GM21619 (cell line): Measurements from ENCODE around the gene PITRM1.
"Not testable (repeated sequence)": the region's sequence is repeated elsewhere in the genome, so short reads cannot be mapped to it uniquely, and the experiment has no call there.

Experiments
- ATAC-seq: cut with Tn5 transposase; IDR thresholded peaks from one replicate; pipeline ENCODE4 v1.9.1; 2021; ENCODE audit not compliant: unreplicated experiment

Gene PITRM1

GRCh38 chr10:3172446-3173170 is at the start of gene PITRM1:
PITRM1 (minus strand) TSS chr10:3172782; CDS start chr10:3172772, 10 bp downstream.
- peak; percentile 96 for ATAC-seq

- ATAC-seq: no peak
These were observed 49.5 kb upstream of the PITRM1 start for GRCh38 chr10:3222068-3222467.

- not testable (repeated sequence) for ATAC-seq
These were observed 49.0 kb upstream of the PITRM1 start for GRCh38 chr10:3221601-3222000.

- ATAC-seq: no peak
These were observed 48.3 kb upstream of the PITRM1 start for GRCh38 chr10:3220853-3221252.

- not testable (repeated sequence) for ATAC-seq
These were observed 46.5 kb upstream of the PITRM1 start for GRCh38 chr10:3219021-3219628.

- ATAC-seq: no peak
These were observed 45.3 kb upstream of the PITRM1 start for GRCh38 chr10:3217853-3218252.

GRCh38 chr10:3217301-3217700 is 44.7 kb upstream of the PITRM1 start:
- ATAC-seq: no peak

- no peak for ATAC-seq
These were observed 42.7 kb upstream of the PITRM1 start for GRCh38 chr10:3215153-3215775.

- ATAC-seq: no peak
These were observed 41.4 kb upstream of the PITRM1 start for GRCh38 chr10:3213758-3214515.

GRCh38 chr10:3213208-3213607 is 40.6 kb upstream of the PITRM1 start:
- no peak for ATAC-seq

- no peak for ATAC-seq
These were observed 37.8 kb upstream of the PITRM1 start for GRCh38 chr10:3210251-3210877.

GRCh38 chr10:3208481-3209406 is 36.2 kb upstream of the PITRM1 start:
- ATAC-seq: no peak

GRCh38 chr10:3207351-3207750 is 34.8 kb upstream of the PITRM1 start:
- ATAC-seq: no peak

GRCh38 chr10:3206511-3207157 is 34.1 kb upstream of the PITRM1 start:
- ATAC-seq: no peak

- ATAC-seq: no peak
These were observed 31.4 kb upstream of the PITRM1 start for GRCh38 chr10:3203972-3204371.

- no peak for ATAC-seq
These were observed 30.6 kb upstream of the PITRM1 start for GRCh38 chr10:3203016-3203811.

- ATAC-seq: no peak
These were observed 29.2 kb upstream of the PITRM1 start for GRCh38 chr10:3201796-3202195.

GRCh38 chr10:3199488-3199887 is 26.9 kb upstream of the PITRM1 start:
- ATAC-seq: no peak

- no peak for ATAC-seq
These were observed 26.3 kb upstream of the PITRM1 start for GRCh38 chr10:3198900-3199299.
